ENCODE results near the gene GOLGA2.

GOLGA2 gene, protein sequence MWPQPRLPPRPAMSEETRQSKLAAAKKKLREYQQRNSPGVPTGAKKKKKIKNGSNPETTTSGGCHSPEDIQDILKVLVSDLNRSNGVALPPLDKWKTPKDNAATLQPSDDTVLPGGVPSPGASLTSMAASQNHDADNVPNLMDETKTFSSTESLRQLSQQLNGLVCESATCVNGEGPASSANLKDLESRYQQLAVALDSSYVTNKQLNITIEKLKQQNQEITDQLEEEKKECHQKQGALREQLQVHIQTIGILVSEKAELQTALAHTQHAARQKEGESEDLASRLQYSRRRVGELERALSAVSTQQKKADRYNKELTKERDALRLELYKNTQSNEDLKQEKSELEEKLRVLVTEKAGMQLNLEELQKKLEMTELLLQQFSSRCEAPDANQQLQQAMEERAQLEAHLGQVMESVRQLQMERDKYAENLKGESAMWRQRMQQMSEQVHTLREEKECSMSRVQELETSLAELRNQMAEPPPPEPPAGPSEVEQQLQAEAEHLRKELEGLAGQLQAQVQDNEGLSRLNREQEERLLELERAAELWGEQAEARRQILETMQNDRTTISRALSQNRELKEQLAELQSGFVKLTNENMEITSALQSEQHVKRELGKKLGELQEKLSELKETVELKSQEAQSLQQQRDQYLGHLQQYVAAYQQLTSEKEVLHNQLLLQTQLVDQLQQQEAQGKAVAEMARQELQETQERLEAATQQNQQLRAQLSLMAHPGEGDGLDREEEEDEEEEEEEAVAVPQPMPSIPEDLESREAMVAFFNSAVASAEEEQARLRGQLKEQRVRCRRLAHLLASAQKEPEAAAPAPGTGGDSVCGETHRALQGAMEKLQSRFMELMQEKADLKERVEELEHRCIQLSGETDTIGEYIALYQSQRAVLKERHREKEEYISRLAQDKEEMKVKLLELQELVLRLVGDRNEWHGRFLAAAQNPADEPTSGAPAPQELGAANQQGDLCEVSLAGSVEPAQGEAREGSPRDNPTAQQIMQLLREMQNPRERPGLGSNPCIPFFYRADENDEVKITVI

DNA sequence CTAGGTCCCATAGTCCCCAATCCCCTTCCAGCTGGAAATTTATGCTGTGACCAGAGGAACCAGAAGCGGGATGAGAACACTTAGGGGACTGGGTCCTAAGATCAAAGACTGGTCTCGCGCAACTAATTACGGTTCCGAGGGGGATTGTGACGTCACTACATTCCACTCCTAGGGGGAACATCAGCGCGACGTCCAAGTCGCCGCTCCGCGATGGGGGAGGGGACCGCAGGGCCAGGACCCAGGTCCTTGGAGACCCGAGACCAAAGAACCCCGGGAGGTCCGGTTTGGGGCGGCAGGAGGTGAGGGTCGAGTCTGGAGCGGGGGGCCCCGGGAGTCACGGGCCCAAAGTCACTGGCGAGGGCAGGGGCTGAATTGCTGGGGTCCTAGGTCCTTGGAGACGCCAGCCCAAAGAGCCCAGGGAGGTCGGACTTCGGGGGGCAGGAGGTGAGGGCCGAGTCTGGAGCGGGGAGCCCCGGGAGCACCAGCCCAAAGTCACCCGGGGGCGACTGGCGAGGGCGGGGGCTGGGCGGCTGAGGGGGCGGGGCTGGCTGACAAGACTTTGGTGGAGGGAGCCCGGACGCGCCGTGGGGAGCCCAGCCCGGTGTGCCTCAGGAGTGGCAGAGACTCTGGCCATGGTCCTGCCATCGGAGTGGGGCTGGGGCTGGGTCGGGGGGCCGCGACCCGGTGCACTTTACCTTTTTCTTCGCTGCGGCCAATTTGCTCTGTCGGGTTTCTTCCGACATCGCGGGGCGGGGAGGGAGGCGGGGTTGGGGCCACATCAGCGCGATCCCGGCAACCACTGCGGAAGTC is at the start of gene GOLGA2:
GOLGA2 (minus strand) TSS at position 810 of the 810 bp plus-strand sequence; CDS start at position 779, 31 bp downstream.
- no peak for DNase-seq (ENCODE audit: low read depth)

DNA sequence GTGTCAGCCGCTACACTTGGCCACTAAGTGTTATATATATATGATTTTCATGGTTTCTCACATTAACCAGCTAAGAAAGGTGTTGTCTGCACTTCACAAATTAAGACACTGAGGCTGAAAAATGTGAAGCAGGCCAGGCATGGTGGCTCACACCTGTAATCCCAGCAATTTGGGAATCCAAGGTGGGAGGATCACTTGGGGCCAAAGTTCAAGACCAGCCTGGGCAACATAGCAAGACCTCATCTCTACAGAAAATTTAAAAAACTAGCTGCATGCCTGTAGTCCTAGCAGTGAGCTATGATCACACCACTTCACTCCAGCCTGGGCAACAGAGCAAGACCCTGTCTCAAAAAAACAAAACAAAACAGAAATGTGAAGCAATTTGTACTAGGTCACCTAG is 48.6 kb upstream of the GOLGA2 start:
- DNase-seq (ENCODE audit: low read depth) = no peak

DNA sequence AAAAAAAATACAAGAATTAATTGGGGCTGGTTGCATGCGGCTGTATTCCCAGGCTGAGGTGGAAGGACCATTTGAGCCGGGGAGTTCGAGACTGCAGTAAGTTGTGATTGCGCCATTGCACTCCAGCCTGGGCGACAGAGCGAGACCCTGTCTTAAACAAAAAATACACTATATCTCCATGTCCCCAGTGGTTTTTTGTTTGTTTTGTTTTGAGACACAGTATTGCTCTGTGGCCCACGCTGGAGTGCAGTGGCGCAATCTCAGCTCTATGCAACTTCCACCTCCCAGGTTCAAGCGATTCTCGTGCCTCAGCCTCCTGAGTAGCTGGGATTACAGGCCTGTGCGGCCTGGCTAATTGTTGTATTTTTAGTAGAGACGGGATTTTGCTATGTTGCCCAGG is 48.0 kb upstream of the GOLGA2 start:
- DNase-seq (ENCODE audit: low read depth) = no peak

DNA sequence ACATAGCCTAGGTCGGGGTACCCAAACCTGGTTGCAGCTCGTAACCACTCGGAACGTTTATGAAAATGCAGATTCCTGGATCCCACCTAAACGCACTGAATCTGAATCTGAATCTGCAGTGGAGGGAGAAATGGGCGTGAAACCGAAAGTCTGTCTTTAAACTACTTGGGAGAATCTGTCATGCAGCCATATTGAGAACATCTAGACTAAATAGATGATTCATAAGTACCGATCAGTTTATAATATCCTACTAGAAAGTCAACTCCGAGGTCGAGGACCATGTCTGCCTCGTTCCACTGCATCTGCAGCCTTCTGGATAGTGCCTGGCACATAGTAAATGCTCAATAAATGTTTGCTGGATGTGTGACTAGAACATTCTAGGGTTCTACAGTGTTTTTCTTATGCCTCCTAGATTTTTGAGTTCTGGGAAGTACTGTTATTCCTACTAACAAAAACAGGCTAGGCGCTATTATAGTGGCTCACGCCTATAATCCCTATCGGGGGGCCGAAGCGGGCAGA is 47.5 kb upstream of the GOLGA2 start:
- DNase-seq (ENCODE audit: low read depth) = no peak

DNA sequence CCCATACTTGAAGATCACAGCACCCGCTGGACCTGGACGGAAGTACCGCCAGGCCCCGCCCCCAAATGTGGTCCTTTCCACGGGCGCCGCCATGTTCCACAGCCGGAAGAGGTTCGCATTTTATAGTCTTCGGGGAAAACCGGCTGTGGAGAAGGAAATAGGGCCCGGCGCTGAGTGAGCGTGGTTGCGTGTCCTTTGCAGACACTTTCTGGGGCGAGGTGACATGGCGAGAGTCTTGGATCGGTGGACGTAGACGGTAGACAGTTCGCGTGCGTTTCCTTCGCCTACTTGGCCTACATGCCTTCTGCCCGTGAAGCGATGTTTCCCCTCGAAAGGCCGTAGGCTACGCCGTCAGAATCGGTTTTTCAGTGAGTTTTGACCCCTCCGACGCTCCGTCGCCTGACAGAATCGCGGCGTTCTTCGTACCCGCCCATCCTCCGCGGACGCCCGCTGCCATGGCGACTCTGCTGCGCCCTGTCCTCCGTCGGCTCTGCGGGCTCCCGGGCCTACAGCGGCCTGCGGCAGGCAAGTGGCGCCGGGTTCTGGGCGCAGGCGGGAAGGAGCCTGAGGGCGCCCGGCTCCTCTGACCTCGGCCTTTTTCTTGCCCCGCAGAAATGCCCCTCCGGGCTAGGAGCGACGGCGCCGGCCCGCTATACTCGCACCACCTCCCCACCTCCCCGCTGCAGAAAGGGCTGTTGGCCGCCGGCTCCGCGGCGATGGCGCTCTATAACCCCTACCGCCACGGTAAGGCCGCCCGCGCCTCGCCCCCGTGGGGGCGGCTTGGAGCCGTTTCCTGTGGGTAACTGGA is 46.8 kb upstream of the GOLGA2 start, which contains the start of the genes COQ4 and TRUB2:
COQ4 (plus strand) TSS at position 436 of the 808 bp plus-strand sequence; CDS start at position 456, 20 bp downstream.
TRUB2 (minus strand) TSS at position 44 of the 808 bp plus-strand sequence; CDS start at position 5, 39 bp downstream.
- DNase-seq (ENCODE audit: low read depth) = peak; percentile 81

DNA sequence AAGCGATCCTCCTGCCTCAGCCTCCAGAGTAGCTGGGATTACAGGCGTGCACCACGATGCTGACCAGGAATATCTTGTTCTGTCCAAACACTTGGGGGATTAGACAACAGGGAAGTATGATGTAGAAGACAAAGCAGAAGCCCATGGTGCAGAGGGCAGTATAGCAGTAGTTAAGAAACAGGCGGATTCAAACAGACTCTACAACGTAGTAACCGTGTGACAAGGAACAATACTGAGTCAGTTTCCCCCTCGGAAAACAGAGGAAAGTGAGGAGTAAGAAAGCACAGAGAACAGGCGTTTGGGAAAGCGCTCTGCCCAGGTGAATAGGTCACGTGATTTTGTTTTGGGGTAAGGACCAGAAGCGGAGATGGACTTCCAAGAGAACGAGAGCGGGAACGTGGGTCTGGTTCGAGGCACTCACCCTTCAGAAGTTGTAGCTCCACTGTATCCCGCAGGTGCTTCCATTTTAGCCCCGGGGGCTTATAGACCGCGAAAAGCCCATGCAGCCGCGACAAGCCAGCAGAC is 46.1 kb upstream of the GOLGA2 start:
- no peak for DNase-seq (ENCODE audit: low read depth)

DNA sequence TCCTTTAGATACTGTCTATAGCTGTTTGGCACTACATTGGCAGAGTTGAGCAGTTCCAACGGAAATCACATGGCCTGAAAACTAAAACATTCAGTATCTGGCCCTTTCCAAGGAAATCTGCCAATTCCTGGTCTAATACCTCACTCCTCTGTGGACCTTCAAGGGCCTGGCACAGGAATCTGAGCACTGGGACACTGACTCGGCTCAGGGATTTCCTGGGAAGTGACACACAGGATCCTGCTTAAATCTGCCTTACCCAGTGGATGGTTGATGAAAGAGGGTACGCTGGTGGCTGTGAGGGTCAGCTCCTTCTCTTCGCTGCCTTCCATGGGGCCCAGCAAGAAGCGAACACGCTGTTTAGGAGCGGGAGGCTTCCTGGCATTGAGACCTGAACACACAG is 45.5 kb upstream of the GOLGA2 start:
- no peak for DNase-seq (ENCODE audit: low read depth)

DNA sequence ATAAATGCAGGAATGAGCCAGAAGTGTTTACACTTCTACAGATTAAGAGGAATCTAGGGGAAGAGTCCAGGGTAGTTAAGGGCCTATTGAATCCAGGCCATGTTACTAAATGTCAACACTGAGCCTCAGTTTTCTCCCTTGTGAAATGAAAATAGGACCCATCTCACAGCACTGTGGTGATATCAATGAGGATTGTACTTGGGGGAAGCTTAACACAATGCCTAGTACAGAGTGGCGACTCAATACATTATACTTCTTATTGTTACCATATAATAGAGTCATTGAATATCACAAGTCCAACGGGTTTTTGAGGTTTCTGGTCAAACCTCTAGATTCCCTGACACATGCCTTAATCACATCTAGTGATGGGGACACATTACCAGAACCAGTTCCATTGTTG is 41.8 kb upstream of the GOLGA2 start:
- DNase-seq (ENCODE audit: low read depth) = no peak

DNA sequence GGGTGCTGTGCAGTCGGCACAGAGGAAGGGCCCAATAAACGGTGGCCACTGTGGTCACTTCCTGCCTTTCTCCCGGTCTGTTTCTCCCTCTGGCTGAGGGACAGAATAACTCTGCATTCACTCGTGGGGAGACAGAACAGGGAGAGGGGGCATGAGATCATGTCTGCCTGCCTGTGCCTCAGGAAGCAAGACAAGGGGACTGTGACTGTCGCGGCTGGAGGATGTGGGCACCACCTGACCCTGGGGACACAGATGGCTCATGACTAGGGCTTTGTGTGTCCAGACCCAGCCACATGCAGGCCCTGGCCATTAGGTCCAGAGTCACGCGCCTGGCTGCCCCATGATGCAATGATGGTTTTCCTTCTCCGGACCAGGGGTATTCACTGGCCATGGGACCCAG is 40.6 kb upstream of the GOLGA2 start:
- no peak for DNase-seq (ENCODE audit: low read depth)

DNA sequence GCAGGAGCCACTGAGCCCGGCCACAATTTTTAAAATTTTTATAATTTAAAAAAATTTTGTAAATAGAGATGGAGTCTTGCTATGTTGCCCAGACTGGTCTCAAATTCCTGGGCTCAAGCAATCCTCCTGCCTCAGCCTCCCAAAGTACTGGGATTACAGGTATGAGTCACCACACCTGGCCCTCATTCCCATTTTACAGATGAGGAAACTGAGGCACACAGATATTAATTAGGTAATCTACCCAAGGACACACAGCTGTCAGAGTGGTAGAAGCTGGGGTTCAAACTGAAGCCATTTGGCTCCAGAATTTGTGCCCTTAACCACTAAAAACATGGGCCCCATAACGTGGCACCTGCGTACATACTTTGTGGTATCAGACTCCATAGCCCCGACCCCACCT is 38.9 kb upstream of the GOLGA2 start:
- DNase-seq (ENCODE audit: low read depth) = no peak

DNA sequence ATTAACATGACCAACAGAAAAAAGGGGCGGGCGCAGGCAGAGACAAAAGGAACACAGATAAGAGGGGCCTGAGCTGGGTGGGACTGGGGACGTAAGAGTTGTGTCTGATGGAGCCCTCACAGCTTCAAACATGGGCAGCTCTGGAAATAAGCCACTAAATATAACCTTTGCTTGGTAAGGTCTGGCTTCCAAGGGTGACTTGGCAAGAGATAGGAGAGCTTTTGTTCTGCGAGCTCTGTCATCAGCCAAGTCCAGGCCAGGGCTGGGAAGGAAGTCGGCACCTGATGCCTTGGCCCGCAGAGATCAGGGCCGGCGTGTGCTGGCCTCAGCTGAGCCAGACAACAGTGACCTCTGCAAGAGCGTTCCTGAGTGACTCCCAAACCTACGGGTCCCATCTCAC is 34.7 kb upstream of the GOLGA2 start:
- DNase-seq (ENCODE audit: low read depth) = no peak

DNA sequence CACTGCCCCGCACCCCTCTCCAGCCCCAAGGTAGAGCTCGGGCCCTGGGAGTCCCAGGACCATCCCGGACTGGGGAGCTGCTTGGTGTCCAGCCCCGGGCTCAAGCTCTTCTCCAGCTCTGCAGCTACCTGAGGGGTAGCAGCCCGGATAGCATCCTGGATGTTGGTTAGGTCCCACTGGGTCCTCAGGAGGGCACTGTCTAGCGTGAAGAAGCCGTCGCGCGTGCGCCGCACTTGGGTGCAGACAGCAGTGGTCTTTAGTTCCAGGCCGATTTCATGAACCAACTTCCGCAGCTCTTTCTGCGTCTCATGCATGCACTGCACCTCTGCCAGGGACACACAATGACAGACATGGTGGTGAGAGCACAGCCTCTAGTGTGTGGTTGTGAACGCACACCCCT is 33.7 kb upstream of the GOLGA2 start:
- DNase-seq (ENCODE audit: low read depth) = no peak

DNA sequence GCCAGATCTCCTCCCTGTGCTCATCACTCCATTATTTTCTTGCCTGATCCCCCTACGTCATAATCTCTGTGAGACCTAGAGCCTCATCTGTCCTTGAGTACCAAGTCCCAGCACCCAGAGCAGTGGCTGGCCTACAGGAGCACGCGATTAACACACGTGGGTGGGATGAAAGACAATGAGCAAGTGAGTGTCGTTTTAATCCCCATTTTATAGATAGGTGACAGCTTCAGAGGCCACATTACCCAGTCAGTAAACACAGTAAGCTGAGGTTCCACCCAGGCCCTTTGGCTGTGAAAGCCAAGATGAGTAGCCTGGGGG is 29.1 kb upstream of the GOLGA2 start:
- DNase-seq (ENCODE audit: low read depth) = no peak

DNA sequence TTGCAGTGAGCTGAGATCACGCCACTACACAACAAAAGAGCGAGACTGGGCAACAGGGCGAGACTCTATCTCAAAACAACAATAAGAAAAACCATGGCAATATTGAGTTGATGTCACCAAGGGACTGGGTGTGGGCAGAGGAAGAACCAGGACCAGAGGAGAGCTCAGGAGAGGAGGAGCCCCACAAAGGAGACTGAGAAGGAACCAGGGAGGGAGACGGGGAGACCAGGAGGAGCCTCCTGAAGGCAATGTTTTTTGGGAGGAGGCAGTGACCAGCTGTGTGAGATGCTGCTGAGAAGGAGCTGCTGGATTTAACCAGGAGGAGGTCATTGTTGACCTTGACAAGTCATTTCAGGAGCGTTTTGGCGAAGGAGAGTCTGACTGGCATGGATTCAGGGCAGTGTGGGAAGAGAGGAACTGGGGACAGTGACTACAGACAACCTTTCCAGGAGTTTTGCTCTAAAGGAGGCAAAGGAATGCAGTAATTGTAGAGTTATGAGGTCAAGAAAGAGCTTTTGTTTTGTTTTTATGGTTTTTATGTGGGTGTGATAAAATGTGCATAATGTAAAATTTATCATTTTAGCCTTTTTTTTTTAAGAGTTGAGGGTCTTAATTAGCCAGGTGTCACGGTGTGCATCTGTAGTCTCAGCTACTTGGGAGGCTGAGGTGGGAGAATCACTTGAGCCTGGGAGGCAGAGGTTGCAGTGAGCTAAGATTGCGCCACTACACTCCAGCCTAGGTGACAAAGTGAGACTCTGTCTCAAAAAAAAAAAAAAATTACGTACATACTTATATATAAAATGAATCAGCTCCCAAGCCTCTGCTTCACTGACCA is 28.5 kb upstream of the GOLGA2 start:
- no peak for DNase-seq (ENCODE audit: low read depth)

DNA sequence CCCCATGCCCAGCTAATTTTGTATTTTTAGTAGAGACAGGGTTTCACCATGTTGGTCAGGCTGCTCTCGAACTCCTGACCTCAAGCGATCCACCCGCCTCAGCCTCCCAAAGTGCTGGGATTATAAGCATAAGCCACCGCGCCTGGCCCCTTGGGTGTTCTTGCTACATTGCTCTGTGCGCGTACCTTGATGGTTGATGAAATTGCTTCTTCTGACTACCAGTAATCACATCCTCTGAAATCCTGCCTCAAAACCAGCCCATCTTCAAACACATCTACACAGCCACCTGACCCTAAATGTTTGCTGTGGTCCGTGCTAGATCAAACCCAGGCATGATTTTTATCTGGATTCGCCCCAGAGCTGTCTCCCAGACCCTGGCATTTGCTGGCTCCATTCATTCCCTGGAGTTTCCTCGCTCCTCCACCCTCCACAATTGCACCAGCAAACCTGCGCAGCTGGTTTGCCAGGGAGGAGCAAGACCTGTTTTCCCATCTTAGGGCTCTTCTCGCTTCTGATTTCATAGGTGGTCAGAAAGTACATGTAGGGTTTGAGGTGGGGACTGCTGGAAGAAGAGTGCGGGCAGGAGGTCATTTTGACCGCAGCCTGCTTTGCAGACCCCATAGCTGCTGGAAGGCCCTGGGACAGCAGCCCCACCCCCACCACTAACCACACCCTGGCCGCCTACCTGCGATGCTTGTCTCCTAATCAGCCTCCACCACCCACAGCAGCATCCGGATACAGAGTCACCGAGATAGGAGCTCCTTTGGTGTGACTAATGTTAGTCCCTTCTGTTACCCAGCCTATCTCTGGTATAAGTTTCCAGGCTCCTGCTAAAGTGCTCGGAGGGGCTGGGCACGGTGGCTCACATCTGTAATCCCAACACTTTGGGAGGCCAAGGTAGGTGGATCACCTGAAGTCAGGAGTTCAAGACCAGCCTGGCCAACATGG is 23.0 kb upstream of the GOLGA2 start:
- DNase-seq (ENCODE audit: low read depth) = no peak

DNA sequence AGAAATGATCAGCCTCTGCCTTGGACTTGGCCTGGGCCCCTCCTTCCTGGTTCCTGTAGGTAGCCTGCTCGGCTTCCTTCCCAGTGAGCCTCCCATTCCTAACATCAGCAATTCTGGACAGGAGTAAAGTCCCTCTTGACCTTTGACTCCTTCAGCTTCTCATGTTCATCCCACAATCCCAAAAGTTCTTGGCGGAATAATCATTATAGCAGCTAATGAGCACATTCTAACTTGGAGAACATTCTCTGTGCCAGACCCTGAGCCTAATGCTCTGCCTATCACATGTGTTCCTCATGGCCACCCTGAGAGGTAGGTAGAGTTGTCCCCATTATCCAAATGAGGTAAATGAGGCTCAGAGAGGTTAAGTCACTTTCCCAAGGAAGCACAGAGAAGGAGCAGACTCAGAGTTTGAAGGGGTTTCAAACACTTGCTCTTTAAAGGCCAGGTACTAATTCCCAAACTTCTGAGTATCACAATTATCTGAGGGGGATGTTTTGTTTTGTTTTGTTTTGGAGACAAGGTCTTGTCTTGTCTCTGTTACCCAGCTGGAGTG is 21.5 kb upstream of the GOLGA2 start:
- DNase-seq (ENCODE audit: low read depth) = no peak

DNA sequence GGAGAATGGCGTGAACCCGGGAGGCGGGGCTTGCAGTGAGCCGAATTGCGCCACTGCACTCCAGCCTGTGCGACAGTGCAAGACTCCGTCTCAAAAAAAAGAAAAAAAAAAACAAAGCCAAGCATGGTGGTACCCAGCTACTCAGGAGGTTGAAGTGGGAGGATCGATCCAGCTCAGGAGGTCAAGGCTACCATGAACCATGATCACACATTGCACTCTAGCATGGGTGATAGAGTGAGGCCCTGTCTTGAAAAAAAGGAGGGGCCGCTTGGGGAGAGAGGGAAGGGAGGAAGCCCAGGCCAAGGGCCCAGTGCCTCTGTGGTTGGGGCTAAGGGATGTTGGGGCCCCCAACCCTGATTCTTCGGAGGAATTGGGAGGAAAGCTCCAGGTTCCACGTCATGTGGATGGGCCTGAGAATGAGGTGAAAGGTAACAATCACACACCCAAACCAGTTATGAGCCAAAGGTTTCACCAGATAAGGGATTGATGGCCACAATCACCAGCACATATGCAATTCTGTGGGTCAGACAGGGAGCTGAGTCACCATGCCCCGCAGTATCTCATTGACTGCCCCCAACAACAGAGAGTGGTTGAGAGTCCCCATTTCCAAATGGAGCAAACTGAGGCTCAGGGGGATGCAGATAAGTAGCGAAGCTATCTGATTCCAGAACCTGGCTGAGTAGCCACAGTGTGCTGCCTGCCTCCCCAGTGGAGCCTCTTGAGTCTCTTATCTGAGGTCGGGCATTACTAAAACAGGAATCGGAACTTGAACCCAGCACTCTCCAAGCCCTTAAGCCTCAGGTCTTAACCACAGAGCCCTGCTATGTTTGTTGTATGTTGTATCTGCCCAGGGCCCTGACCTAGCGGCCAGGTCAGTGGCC is 20.8 kb upstream of the GOLGA2 start:
- no peak for DNase-seq (ENCODE audit: low read depth)
